ENCODE data around the gene TMEM45A.

Gene TMEM45A

GRCh38 chr3:100463002-100463401, 29.4 kb upstream of the TMEM45A start:
- Histone ChIP-seq H3K9ac (no peak overlapping the region), H3K27me3 (ENCODE audit: control insufficient read depth, insufficient read depth, low read length) (no peaks in the 10 kb centered on the region), H3K36me3 (ENCODE audit: control insufficient read depth, insufficient read depth, low read length) (no peaks in the 10 kb centered on the region), H3K4me1 (no peaks in the 10 kb centered on the region), H3K9me3 (ENCODE audit: control insufficient read depth, low read length) (no peaks in the 10 kb centered on the region), H3K79me2 (no peaks in the 10 kb centered on the region), H3K27ac (no peak overlapping the region), H3K4me2 (ENCODE audit: low read length) (no peak overlapping the region), H2AFZ (no peak overlapping the region), H3K4me3 (ENCODE audit: low read depth, low read length) (no peak overlapping the region)
- TF ChIP-seq, protein P1, sequence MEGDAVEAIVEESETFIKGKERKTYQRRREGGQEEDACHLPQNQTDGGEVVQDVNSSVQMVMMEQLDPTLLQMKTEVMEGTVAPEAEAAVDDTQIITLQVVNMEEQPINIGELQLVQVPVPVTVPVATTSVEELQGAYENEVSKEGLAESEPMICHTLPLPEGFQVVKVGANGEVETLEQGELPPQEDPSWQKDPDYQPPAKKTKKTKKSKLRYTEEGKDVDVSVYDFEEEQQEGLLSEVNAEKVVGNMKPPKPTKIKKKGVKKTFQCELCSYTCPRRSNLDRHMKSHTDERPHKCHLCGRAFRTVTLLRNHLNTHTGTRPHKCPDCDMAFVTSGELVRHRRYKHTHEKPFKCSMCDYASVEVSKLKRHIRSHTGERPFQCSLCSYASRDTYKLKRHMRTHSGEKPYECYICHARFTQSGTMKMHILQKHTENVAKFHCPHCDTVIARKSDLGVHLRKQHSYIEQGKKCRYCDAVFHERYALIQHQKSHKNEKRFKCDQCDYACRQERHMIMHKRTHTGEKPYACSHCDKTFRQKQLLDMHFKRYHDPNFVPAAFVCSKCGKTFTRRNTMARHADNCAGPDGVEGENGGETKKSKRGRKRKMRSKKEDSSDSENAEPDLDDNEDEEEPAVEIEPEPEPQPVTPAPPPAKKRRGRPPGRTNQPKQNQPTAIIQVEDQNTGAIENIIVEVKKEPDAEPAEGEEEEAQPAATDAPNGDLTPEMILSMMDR (IDR thresholded peaks at IDR 0.05) = peak; percentile 62

DNA sequence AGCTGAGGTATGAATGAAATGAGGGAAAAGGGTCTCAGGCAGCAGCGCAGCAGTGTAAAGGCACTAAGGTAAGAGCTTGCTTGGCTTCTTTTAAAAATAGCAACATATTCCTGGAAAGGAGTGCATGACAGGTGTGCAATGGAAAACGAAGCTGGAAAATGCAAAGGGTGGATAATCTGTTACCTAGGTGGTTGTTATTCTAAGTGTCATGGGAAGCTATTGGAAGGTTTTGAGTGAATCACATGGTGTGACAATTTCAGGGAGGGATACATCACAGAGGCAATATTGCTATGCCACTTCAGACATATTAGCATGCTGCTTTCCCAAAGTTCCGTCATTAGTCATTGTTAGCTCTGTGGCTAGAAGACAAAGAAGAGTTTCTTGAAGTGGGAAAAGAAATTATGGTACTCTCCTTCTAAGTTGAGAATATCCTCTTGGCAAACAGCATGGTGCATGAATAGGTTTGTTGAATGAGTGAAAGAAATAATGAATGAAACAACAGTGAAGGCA, 28.7 kb upstream of the TMEM45A start:
- no peaks in the 10 kb centered on the region for H3K4me1 ChIP-seq
- no peak overlapping the region for H2AFZ ChIP-seq
- H3K4me2 ChIP-seq (ENCODE audit: low read length) = no peak overlapping the region
- H3K9ac ChIP-seq = no peak overlapping the region
- no peak overlapping the region for H3K27ac ChIP-seq
- TF ChIP-seq, protein P1 (IDR thresholded peaks at IDR 0.05) = no peak
- no peak overlapping the region for H3K4me3 ChIP-seq (ENCODE audit: low read depth, low read length)
- no peaks in the 10 kb centered on the region for H3K36me3 ChIP-seq (ENCODE audit: control insufficient read depth, insufficient read depth, low read length)
- H3K9me3 ChIP-seq (ENCODE audit: control insufficient read depth, low read length) = no peaks in the 10 kb centered on the region
- no peaks in the 10 kb centered on the region for H3K27me3 ChIP-seq (ENCODE audit: control insufficient read depth, insufficient read depth, low read length)
- no peaks in the 10 kb centered on the region for H3K79me2 ChIP-seq

- Histone ChIP-seq H3K4me3 (ENCODE audit: low read depth, low read length) (no peak overlapping the region), H2AFZ (no peak overlapping the region), H3K9me3 (ENCODE audit: control insufficient read depth, low read length) (no peaks in the 10 kb centered on the region), H3K4me2 (ENCODE audit: low read length) (no peak overlapping the region), H3K27ac (no peak overlapping the region), H3K4me1 (no peaks in the 10 kb centered on the region), H3K36me3 (ENCODE audit: control insufficient read depth, insufficient read depth, low read length) (no peaks in the 10 kb centered on the region), H3K9ac (no peak overlapping the region), H3K27me3 (ENCODE audit: control insufficient read depth, insufficient read depth, low read length) (no peaks in the 10 kb centered on the region), H3K79me2 (no peaks in the 10 kb centered on the region)
- TF ChIP-seq, protein P1 (IDR thresholded peaks at IDR 0.05) = no peak
Observed at GRCh38 chr3:100465892-100466777, 26.3 kb upstream of the TMEM45A start.

GRCh38 chr3:100467133-100467532, 25.3 kb upstream of the TMEM45A start:
- Histone ChIP-seq H3K4me3 (ENCODE audit: low read depth, low read length) (no peak overlapping the region), H3K9me3 (ENCODE audit: control insufficient read depth, low read length) (no peaks in the 10 kb centered on the region), H3K4me2 (ENCODE audit: low read length) (no peak overlapping the region), H3K4me1 (no peaks in the 10 kb centered on the region), H3K9ac (no peak overlapping the region), H3K79me2 (no peaks in the 10 kb centered on the region), H3K27me3 (ENCODE audit: control insufficient read depth, insufficient read depth, low read length) (no peaks in the 10 kb centered on the region), H3K27ac (no peak overlapping the region), H3K36me3 (ENCODE audit: control insufficient read depth, insufficient read depth, low read length) (no peaks in the 10 kb centered on the region), H2AFZ (no peak overlapping the region)
- TF ChIP-seq, protein P1 (IDR thresholded peaks at IDR 0.05) = no peak

Data from parathyroid adenoma (tissue), 2 donors.